Panc1 (cell line): ENCODE measurements around the gene VWA8. TPM values are rescaled to one million over a fixed set of nuclear protein-coding genes. Genes with fewer than 3 reads are reported as not detected.
"Not testable (repeated sequence)": the region's sequence is repeated elsewhere in the genome, so short reads cannot be mapped to it uniquely, and the experiment has no call there.

Experiments used
- ATAC-seq: fragments of 200-7000 bp; cut with Tn5 transposase; 2 replicates; pipeline ENCODE4 v1.9.1; 2020; ENCODE audit warnings: mild to moderate bottlenecking, moderate library complexity
- BruUV-seq: library from RNA; stranded (reverse); fragments of 400-500 nt; replicated peaks from 2 replicates; lab custom pipeline; 2021; lab: Mats Ljungman, UMichigan
- CTCF ChIA-PET: fragments of 300-600 bp; sonication (Branson Sonifier 250); formaldehyde crosslinking; loops from one replicate; lab custom pipeline; 2022; ENCODE audit warnings: antibody characterized with exemption; lab: Charles Lee
- POLR2A ChIA-PET: fragments of 300-600 bp; sonication (Branson Sonifier 250); formaldehyde crosslinking; loops from one replicate; lab custom pipeline; 2022; ENCODE audit warnings: antibody characterized with exemption; lab: Charles Lee
- DNase-seq: peaks from one replicate; pipeline ENCODE4 v3.0.0-alpha.2; 2010; ENCODE audit warnings: low read depth, low spot score
- H3K27ac ChIP-seq: 2 replicates; pipeline ENCODE4 v1.5.1; 2011; ENCODE audit warnings: mild to moderate bottlenecking, low read length, inconsistent platforms
- H3K27me3 ChIP-seq: fragments of 200-500 bp; sonication (Bioruptor generic); 2 replicates; pipeline ENCODE4 v1.6.0; 2014; ENCODE audit warnings: low read length, inconsistent platforms; ENCODE audit not compliant: control insufficient read depth, insufficient read depth
- H3K36me3 ChIP-seq: fragments of 200-500 bp; sonication (Bioruptor generic); 2 replicates; pipeline ENCODE4 v1.5.1; 2014; ENCODE audit warnings: inconsistent platforms, mild to moderate bottlenecking, low read length, moderate library complexity; ENCODE audit not compliant: control insufficient read depth, insufficient read depth
- H3K4me1 ChIP-seq: 2 replicates; pipeline ENCODE4 v1.5.1; 2011; ENCODE audit warnings: inconsistent platforms, mild to moderate bottlenecking, low read length, moderate library complexity; ENCODE audit not compliant: control insufficient read depth, insufficient read depth
- H3K4me3 ChIP-seq, 2 experiments: 2 replicates each; pipeline ENCODE4 v1.5.1; 2011 to 2012; ENCODE audit warnings: low read depth in 2 of 2, low read length in 2 of 2, mild to moderate bottlenecking in 2 of 2, inconsistent platforms in 1 of 2, moderate library complexity in 1 of 2
- H3K9me3 ChIP-seq: fragments of 200-500 bp; sonication (Bioruptor generic); 2 replicates; pipeline ENCODE4 v1.5.1; 2014; ENCODE audit warnings: low read depth, mild to moderate bottlenecking, inconsistent platforms, low read length, moderate library complexity; ENCODE audit not compliant: control insufficient read depth, insufficient read depth
- CTCF ChIP-seq: fragments of 450-650 bp; IDR thresholded peaks from 2 replicates; pipeline ENCODE4 v1.5.1; 2017; ENCODE audit warnings: mild to moderate bottlenecking
- POLR2AphosphoS5 ChIP-seq: IDR thresholded peaks from 2 replicates; pipeline ENCODE4 v1.6.1; 2012; ENCODE audit warnings: mild to moderate bottlenecking, low read depth, low read length, moderate library complexity
- REST ChIP-seq, 2 experiments: IDR thresholded peaks; 2 replicates each; pipeline ENCODE4 v1.6.1; 2011 to 2012; ENCODE audit warnings: low read depth in 2 of 2, control low read depth in 1 of 2, low read length in 1 of 2, mild to moderate bottlenecking in 1 of 2, moderate library complexity in 1 of 2; ENCODE audit not compliant: insufficient read depth in 1 of 2
- SIN3A ChIP-seq: IDR thresholded peaks from 2 replicates; pipeline ENCODE4 v1.6.1; 2012; ENCODE audit warnings: low read depth, mild to moderate bottlenecking, low read length, moderate library complexity, borderline replicate concordance; ENCODE audit not compliant: insufficient read depth
- TCF7L2 ChIP-seq: IDR thresholded peaks from 2 replicates; pipeline ENCODE4 v1.6.1; 2011; ENCODE audit warnings: mild to moderate bottlenecking, low read depth, low read length, inconsistent platforms
- in situ Hi-C: cut with HindIII; loops from 2 replicates; pipeline ENCODE4 v1.10.0; 2016; ENCODE audit warnings: low sequenced_read_pairs, low pct_unique_long_range_greater_than_20kb
- intact Hi-C: fragments of 100-400 bp; cut with micrococcal nuclease; formaldehyde crosslinking; loops from one replicate; pipeline ENCODE4 v1.10.0; 2022; ENCODE audit not compliant: unreplicated experiment
- total RNA-seq: library from RNA; stranded (reverse); gene quantifications from one replicate; pipeline ENCODE4 v1.2.1, GENCODE V29; 2021; ENCODE audit not compliant: unreplicated experiment

The VWA8 gene
- total RNA-seq, 1 experiment from 2014 or later: 11.2 TPM

DNA sequence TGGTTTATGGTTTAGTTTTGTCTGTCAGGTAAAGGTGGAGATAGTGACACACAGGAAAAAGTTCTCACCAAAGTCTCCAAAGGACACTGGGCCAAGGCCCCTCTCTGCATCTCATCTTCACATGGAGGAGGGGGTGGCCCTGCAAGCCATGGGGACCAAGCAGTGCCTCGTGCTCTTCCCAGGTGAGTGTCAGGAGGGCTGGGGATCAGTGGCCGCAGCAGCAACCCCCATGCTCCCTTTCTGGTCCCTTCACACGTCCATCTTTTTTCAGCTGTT lies 415.5 kb downstream of the VWA8 start:
- in situ Hi-C loops: no loop called here
- H3K4me3 ChIP-seq: no peak overlapping the region
- no peaks in the 10 kb centered on the region for H3K27me3 ChIP-seq
- no TSS peak for BruUV-seq
- no peak overlapping the region for H3K27ac ChIP-seq
- ATAC-seq (no peak), DNase-seq (no peak)
- H3K4me1 ChIP-seq: no peaks in the 10 kb centered on the region
- TF ChIP-seq TCF7L2 (no peak), POLR2AphosphoS5 (no peak), CTCF (no peak), REST (IDR thresholded peaks at IDR 0.05; ENCODE audit: insufficient read depth in 1 of 2, low read depth in 2 of 2, low read length in 1 of 2) (no peak), SIN3A (no peak)
- no peaks in the 10 kb centered on the region for H3K36me3 ChIP-seq
- no peaks in the 10 kb centered on the region for H3K9me3 ChIP-seq
- ChIA-PET POLR2A (no interaction called here), CTCF (no interaction called here)
- intact Hi-C loops: no loop called here

DNA sequence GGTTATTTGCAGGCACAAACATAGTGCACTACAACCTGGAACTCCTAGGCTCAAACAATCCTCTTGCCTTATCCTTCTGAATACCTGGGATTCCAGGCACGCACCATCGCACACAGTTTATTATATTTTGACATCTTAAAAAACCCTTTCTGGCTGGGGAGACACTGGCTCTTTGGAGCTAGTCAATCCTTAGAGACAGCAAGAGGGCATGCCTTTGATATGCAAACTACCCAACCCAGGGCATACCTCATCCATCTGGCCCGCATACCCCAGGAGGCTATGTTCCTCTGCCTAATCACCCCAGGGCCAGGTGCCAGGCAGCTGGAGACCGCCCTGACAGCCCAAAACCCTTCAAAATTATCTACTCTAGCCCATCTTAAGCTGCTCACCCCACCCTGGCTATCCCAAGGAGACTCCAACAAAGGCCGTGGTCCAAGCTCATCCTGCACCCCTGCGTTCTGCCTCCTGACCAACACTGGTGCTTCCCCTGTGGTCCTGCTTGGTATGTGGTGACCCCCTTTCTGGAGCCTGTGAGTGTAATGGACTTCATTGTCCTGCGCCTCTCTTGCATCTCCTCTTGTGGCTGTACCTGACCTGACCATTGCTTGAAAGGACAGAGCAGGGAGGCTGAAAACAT lies 417.1 kb downstream of the VWA8 start:
- in situ Hi-C loops (no loop called here), intact Hi-C loops (no loop called here)
- ATAC-seq: no peak
- Histone ChIP-seq H3K27me3 (no peaks in the 10 kb centered on the region), H3K27ac (no peak overlapping the region), H3K9me3 (no peaks in the 10 kb centered on the region), H3K4me3 (no peak overlapping the region), H3K36me3 (no peaks in the 10 kb centered on the region), H3K4me1 (no peaks in the 10 kb centered on the region)
- ChIA-PET POLR2A (no interaction called here), CTCF (no interaction called here)
- no TSS peak for BruUV-seq
- no peak for TF ChIP-seq REST (IDR thresholded peaks at IDR 0.05; ENCODE audit: insufficient read depth in 1 of 2, low read depth in 2 of 2, low read length in 1 of 2)
- no peak for TF ChIP-seq SIN3A
- no peak for TF ChIP-seq CTCF
- TF ChIP-seq TCF7L2: no peak
- TF ChIP-seq POLR2AphosphoS5: no peak
- DNase-seq: no peak

DNA sequence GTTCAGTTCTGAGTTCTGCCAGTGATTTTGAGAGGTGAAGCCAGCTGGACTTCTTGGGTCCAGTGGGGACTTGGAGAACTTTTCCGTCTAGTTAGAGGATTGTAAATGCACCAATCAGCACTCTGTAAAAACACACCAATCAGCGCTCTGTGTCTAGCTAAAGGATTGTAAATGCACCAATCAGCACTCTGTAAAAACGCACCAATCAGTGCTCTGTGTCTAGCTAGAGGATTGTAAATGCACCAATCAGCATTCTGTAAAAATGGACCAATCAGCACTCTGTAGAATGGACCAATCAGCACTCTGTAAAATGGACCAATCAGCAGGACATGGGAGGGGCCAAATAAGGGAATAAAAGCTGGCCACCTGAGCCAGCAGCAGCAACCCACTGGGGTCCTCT lies 418.1 kb downstream of the VWA8 start:
- CTCF ChIA-PET, BruUV-seq, H3K27ac ChIP-seq, H3K4me1 ChIP-seq, H3K36me3 ChIP-seq, DNase-seq, ATAC-seq, H3K27me3 ChIP-seq, H3K4me3 ChIP-seq, H3K9me3 ChIP-seq, intact Hi-C loops, in situ Hi-C loops: not testable (repeated sequence)
- POLR2A ChIA-PET: interaction anchor here (0.6 kb wide), 1 partner anchor 553 kb away, joined by 3 read pairs; no protein-coding TSS in a partner anchor
